ENCODE measurements around the gene NUP210.

Gene NUP210

DNA sequence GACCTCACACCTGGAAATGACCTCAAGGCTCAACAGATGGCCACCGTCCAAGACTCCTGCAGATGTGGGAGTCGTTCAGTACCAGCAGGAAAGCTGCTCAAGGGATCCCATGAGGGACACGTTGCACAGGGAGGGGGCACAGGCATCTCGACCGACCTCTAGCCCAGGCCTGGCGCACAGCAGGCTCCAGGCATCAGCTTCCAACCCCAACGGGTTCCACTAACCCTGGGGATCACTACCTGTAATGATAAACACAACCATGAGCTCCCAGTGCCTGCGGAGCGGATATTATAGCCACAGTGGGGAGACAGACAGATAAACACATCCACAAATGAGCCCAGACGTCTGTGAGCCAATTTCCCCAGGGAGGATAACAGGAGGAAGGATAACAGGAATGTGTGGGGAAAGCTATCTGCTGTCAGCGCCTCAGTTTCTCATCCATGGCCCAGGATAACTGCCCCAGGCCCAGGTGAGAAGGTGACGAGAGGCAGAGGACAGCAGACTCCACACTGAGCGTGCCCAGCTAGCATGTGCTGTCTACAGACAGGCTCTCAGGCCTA lies 19.9 kb downstream of the NUP210 start:
- Histone ChIP-seq H3K27ac (ENCODE audit: low read depth, low read length) (no peak overlapping the region), H2AK5ac (ENCODE audit: low read length) (no peak overlapping the region), H3K79me1 (ENCODE audit: low read length) (no peaks in the 10 kb centered on the region), H3K4ac (ENCODE audit: low read depth, low read length) (no peak overlapping the region), H3K56ac (ENCODE audit: low read length) (no peak overlapping the region), H3K36me3 (ENCODE audit: control insufficient read depth, insufficient read depth, low read length) (no peaks in the 10 kb centered on the region), H3K79me2 (ENCODE audit: control insufficient read depth, insufficient read depth, low read length) (no peaks in the 10 kb centered on the region), H2BK5ac (ENCODE audit: low read length) (no peak overlapping the region), H3K23ac (ENCODE audit: low read length) (no peak overlapping the region), H4K8ac (ENCODE audit: low read depth, low read length) (no peak overlapping the region), H3K4me1 (ENCODE audit: control insufficient read depth, low read depth, low read length) (no peaks in the 10 kb centered on the region), H2BK15ac (replicated peaks; ENCODE audit: low read depth) (no peak overlapping the region), H2BK120ac (ENCODE audit: low read depth, low read length) (no peak overlapping the region), H3K9ac (ENCODE audit: low read length) (no peak overlapping the region), H3K18ac (ENCODE audit: low read length) (no peak overlapping the region), H3K4me3 (ENCODE audit: low read length) (no peak overlapping the region), H4K5ac (ENCODE audit: low read length) (no peak overlapping the region), H3K4me2 (ENCODE audit: low read length) (no peak overlapping the region), H3K27me3 (ENCODE audit: insufficient read depth, low read length, poor library complexity) (no peaks in the 10 kb centered on the region)
- DNase-seq, result no peak
- no CpG with 5 or more reads among the region's 13 CpGs for WGBS (ENCODE audit: extremely low coverage, insufficient coverage, low lambda C conversion rate)

DNA sequence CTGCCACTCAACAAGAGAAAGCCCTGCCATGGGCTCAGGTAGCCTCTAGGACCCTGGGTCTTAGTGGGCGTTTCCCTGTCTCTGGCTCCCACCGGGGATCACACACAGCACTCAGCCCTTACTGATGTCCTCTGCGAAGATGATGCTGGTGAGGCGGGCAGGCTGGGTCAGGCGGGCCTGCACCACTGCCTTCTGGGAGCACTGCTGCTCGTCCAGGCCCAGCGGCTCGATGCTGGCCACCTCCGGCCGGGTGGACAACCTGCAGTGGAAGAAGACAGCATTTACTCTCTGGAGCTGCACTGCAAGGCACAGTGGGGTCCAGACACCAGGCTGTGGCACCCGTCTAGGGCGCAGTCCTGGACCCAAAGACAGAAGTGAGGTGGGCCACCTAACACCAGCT lies 20.5 kb downstream of the NUP210 start:
- H3K27me3 ChIP-seq (ENCODE audit: insufficient read depth, low read length, poor library complexity), result no peaks in the 10 kb centered on the region
- no peak overlapping the region for H4K5ac ChIP-seq (ENCODE audit: low read length)
- no peak overlapping the region for H3K4ac ChIP-seq (ENCODE audit: low read depth, low read length)
- H3K4me1 ChIP-seq (ENCODE audit: control insufficient read depth, low read depth, low read length), result no peaks in the 10 kb centered on the region
- no peak overlapping the region for H2AK5ac ChIP-seq (ENCODE audit: low read length)
- H2BK5ac ChIP-seq (ENCODE audit: low read length), result no peak overlapping the region
- H3K4me2 ChIP-seq (ENCODE audit: low read length), result no peak overlapping the region
- no peak overlapping the region for H2BK15ac ChIP-seq (replicated peaks; ENCODE audit: low read depth)
- H3K36me3 ChIP-seq (ENCODE audit: control insufficient read depth, insufficient read depth, low read length), result no peaks in the 10 kb centered on the region
- no peak overlapping the region for H3K56ac ChIP-seq (ENCODE audit: low read length)
- H2BK120ac ChIP-seq (ENCODE audit: low read depth, low read length), result no peak overlapping the region
- no CpG with 5 or more reads among the region's 12 CpGs for WGBS (ENCODE audit: extremely low coverage, insufficient coverage, low lambda C conversion rate)
- no peak overlapping the region for H3K9ac ChIP-seq (ENCODE audit: low read length)
- H3K79me2 ChIP-seq (ENCODE audit: control insufficient read depth, insufficient read depth, low read length), result no peaks in the 10 kb centered on the region
- no peak overlapping the region for H3K18ac ChIP-seq (ENCODE audit: low read length)
- no peak overlapping the region for H3K23ac ChIP-seq (ENCODE audit: low read length)
- no peak overlapping the region for H3K27ac ChIP-seq (ENCODE audit: low read depth, low read length)
- no peaks in the 10 kb centered on the region for H3K79me1 ChIP-seq (ENCODE audit: low read length)
- H4K8ac ChIP-seq (ENCODE audit: low read depth, low read length), result no peak overlapping the region
- no peak overlapping the region for H3K4me3 ChIP-seq (ENCODE audit: low read length)
- DNase-seq, result no peak

- Histone ChIP-seq H2BK120ac (ENCODE audit: low read depth, low read length) (no peak overlapping the region), H3K36me3 (ENCODE audit: control insufficient read depth, insufficient read depth, low read length) (no peaks in the 10 kb centered on the region), H3K4me2 (ENCODE audit: low read length) (no peak overlapping the region), H3K23ac (ENCODE audit: low read length) (no peak overlapping the region), H3K18ac (ENCODE audit: low read length) (no peak overlapping the region), H3K79me1 (ENCODE audit: low read length) (no peaks in the 10 kb centered on the region), H4K8ac (ENCODE audit: low read depth, low read length) (no peak overlapping the region), H3K4me3 (ENCODE audit: low read length) (no peak overlapping the region), H3K27me3 (ENCODE audit: insufficient read depth, low read length, poor library complexity) (no peaks in the 10 kb centered on the region), H3K27ac (ENCODE audit: low read depth, low read length) (no peak overlapping the region), H3K4ac (ENCODE audit: low read depth, low read length) (no peak overlapping the region), H3K9ac (ENCODE audit: low read length) (no peak overlapping the region), H3K79me2 (ENCODE audit: control insufficient read depth, insufficient read depth, low read length) (no peaks in the 10 kb centered on the region), H4K5ac (ENCODE audit: low read length) (no peak overlapping the region), H3K4me1 (ENCODE audit: control insufficient read depth, low read depth, low read length) (no peaks in the 10 kb centered on the region), H2BK5ac (ENCODE audit: low read length) (no peak overlapping the region), H2AK5ac (ENCODE audit: low read length) (no peak overlapping the region), H3K56ac (ENCODE audit: low read length) (no peak overlapping the region), H2BK15ac (replicated peaks; ENCODE audit: low read depth) (no peak overlapping the region)
- no CpG with 5 or more reads among the region's 8 CpGs for WGBS (ENCODE audit: extremely low coverage, insufficient coverage, low lambda C conversion rate)
- DNase-seq, result no peak
These were observed 22.8 kb downstream of the NUP210 start for GRCh38 chr3:13397316-13397715.

- H3K27me3 ChIP-seq (ENCODE audit: insufficient read depth, low read length, poor library complexity), result no peaks in the 10 kb centered on the region
- H3K9ac ChIP-seq (ENCODE audit: low read length), result no peak overlapping the region
- H2BK120ac ChIP-seq (ENCODE audit: low read depth, low read length), result no peak overlapping the region
- H3K27ac ChIP-seq (ENCODE audit: low read depth, low read length), result no peak overlapping the region
- H4K5ac ChIP-seq (ENCODE audit: low read length), result no peak overlapping the region
- no peak overlapping the region for H3K4ac ChIP-seq (ENCODE audit: low read depth, low read length)
- H3K79me1 ChIP-seq (ENCODE audit: low read length), result no peaks in the 10 kb centered on the region
- H3K36me3 ChIP-seq (ENCODE audit: control insufficient read depth, insufficient read depth, low read length), result no peaks in the 10 kb centered on the region
- H3K4me2 ChIP-seq (ENCODE audit: low read length), result no peak overlapping the region
- H2AK5ac ChIP-seq (ENCODE audit: low read length), result no peak overlapping the region
- DNase-seq, result no peak
- H3K79me2 ChIP-seq (ENCODE audit: control insufficient read depth, insufficient read depth, low read length), result no peaks in the 10 kb centered on the region
- H3K4me1 ChIP-seq (ENCODE audit: control insufficient read depth, low read depth, low read length), result no peaks in the 10 kb centered on the region
- no peak overlapping the region for H2BK5ac ChIP-seq (ENCODE audit: low read length)
- no peak overlapping the region for H4K8ac ChIP-seq (ENCODE audit: low read depth, low read length)
- no peak overlapping the region for H3K18ac ChIP-seq (ENCODE audit: low read length)
- H2BK15ac ChIP-seq (replicated peaks; ENCODE audit: low read depth), result no peak overlapping the region
- no peak overlapping the region for H3K23ac ChIP-seq (ENCODE audit: low read length)
- H3K56ac ChIP-seq (ENCODE audit: low read length), result no peak overlapping the region
- no peak overlapping the region for H3K4me3 ChIP-seq (ENCODE audit: low read length)
- no CpG with 5 or more reads among the region's 4 CpGs for WGBS (ENCODE audit: extremely low coverage, insufficient coverage, low lambda C conversion rate)
These were observed 25.8 kb downstream of the NUP210 start for GRCh38 chr3:13394363-13394762.

- WGBS (ENCODE audit: extremely low coverage, insufficient coverage, low lambda C conversion rate), result no CpG with 5 or more reads among the region's 11 CpGs
These were observed 26.4 kb downstream of the NUP210 start for GRCh38 chr3:13393427-13394360.

More at GRCh38 chr3:13393427-13394360, 26.4 kb downstream of the NUP210 start:
- no peak overlapping the region for H2BK15ac ChIP-seq (replicated peaks; ENCODE audit: low read depth)
- no peak overlapping the region for H2BK5ac ChIP-seq (ENCODE audit: low read length)
- H2AK5ac ChIP-seq (ENCODE audit: low read length), result no peak overlapping the region
- H4K5ac ChIP-seq (ENCODE audit: low read length), result no peak overlapping the region
- no peak overlapping the region for H3K27ac ChIP-seq (ENCODE audit: low read depth, low read length)
- H3K79me2 ChIP-seq (ENCODE audit: control insufficient read depth, insufficient read depth, low read length), result no peaks in the 10 kb centered on the region
- no peak overlapping the region for H4K8ac ChIP-seq (ENCODE audit: low read depth, low read length)
- no peak overlapping the region for H3K18ac ChIP-seq (ENCODE audit: low read length)
- no peak overlapping the region for H3K4ac ChIP-seq (ENCODE audit: low read depth, low read length)
- no peak overlapping the region for H3K9ac ChIP-seq (ENCODE audit: low read length)
- H3K4me2 ChIP-seq (ENCODE audit: low read length), result no peak overlapping the region
- DNase-seq, result no peak
- H3K56ac ChIP-seq (ENCODE audit: low read length), result no peak overlapping the region
- no peaks in the 10 kb centered on the region for H3K27me3 ChIP-seq (ENCODE audit: insufficient read depth, low read length, poor library complexity)
- H3K23ac ChIP-seq (ENCODE audit: low read length), result no peak overlapping the region
- H3K79me1 ChIP-seq (ENCODE audit: low read length), result no peaks in the 10 kb centered on the region
- H2BK120ac ChIP-seq (ENCODE audit: low read depth, low read length), result no peak overlapping the region
- no peaks in the 10 kb centered on the region for H3K36me3 ChIP-seq (ENCODE audit: control insufficient read depth, insufficient read depth, low read length)
- no peak overlapping the region for H3K4me3 ChIP-seq (ENCODE audit: low read length)
- no peaks in the 10 kb centered on the region for H3K4me1 ChIP-seq (ENCODE audit: control insufficient read depth, low read depth, low read length)
